Endometrium (tissue), 2 donors: Measurements from ENCODE around the gene PRSS16.
"Not testable (repeated sequence)": the region's sequence is repeated elsewhere in the genome, so short reads cannot be mapped to it uniquely, and the experiment has no call there.

Source experiments
- FAIRE-seq: peaks from 2 replicates; lab custom pipeline; 2012; peaks lifted over from hg19 to GRCh38; lab: Jason Lieb, UNC
- donor health status: control.
- donor health status: control.

Gene PRSS16

GRCh38 chr6:27247133-27247836 lies at the start of gene PRSS16:
TSS of gene PRSS16 (plus strand) at chr6:27247701. CDS start at chr6:27247738, 37 bp downstream.
- FAIRE-seq, result no peak

- no peak for FAIRE-seq
Observed at GRCh38 chr6:27205375-27206278, 41.9 kb upstream of the PRSS16 start.

- no peak for FAIRE-seq
Observed at GRCh38 chr6:27206806-27207205, 40.7 kb upstream of the PRSS16 start.

- FAIRE-seq, result no peak
Observed at GRCh38 chr6:27208042-27208441, 39.5 kb upstream of the PRSS16 start.

GRCh38 chr6:27209196-27209595 lies 38.3 kb upstream of the PRSS16 start:
- no peak for FAIRE-seq

GRCh38 chr6:27209659-27210269 lies 37.7 kb upstream of the PRSS16 start:
- FAIRE-seq, result no peak

GRCh38 chr6:27213091-27213517 lies 34.4 kb upstream of the PRSS16 start:
- not testable (repeated sequence) for FAIRE-seq

- no peak for FAIRE-seq
Observed at GRCh38 chr6:27213544-27214125, 33.9 kb upstream of the PRSS16 start.

GRCh38 chr6:27214126-27214601 lies 33.3 kb upstream of the PRSS16 start:
- no peak for FAIRE-seq

GRCh38 chr6:27216874-27217273 lies 30.6 kb upstream of the PRSS16 start:
- no peak for FAIRE-seq

GRCh38 chr6:27222971-27223370 lies 24.5 kb upstream of the PRSS16 start:
- peak; percentile 18 for FAIRE-seq

- FAIRE-seq, result no peak
Observed at GRCh38 chr6:27224729-27225128, 22.8 kb upstream of the PRSS16 start.

GRCh38 chr6:27228963-27229477 lies 18.5 kb upstream of the PRSS16 start:
- no peak for FAIRE-seq

GRCh38 chr6:27230758-27231111 lies 16.8 kb upstream of the PRSS16 start:
- FAIRE-seq, result no peak

GRCh38 chr6:27234576-27234975 lies 12.9 kb upstream of the PRSS16 start:
- no peak for FAIRE-seq

GRCh38 chr6:27237089-27237803 lies 10.3 kb upstream of the PRSS16 start:
- no peak for FAIRE-seq

- FAIRE-seq, result no peak
Observed at GRCh38 chr6:27238010-27238983, 9.2 kb upstream of the PRSS16 start.

GRCh38 chr6:27239258-27239657 lies 8.2 kb upstream of the PRSS16 start:
- FAIRE-seq, result no peak

- FAIRE-seq, result no peak
Observed at GRCh38 chr6:27241443-27241842, 6.1 kb upstream of the PRSS16 start.

GRCh38 chr6:27242589-27243265 lies 4.8 kb upstream of the PRSS16 start:
- FAIRE-seq, result no peak
